HCT116 (cell line): Measurements from ENCODE around the gene NOTO. TPM values are rescaled to one million over a fixed set of nuclear protein-coding genes. Genes with fewer than 3 reads are reported as not detected.

Experiments
- ATAC-seq: fragments of 200-7000 bp; cut with Tn5 transposase; 2 replicates; pipeline ENCODE4 v1.9.1; 2020; ENCODE audit warnings: mild to moderate bottlenecking, moderate library complexity
- BruUV-seq: library from RNA; stranded (reverse); fragments of 400-500 nt; replicated peaks from 2 replicates; lab custom pipeline; 2021; lab: Mats Ljungman, UMichigan
- CTCF ChIA-PET: fragments of 300-600 bp; sonication (Branson Sonifier 250); formaldehyde crosslinking; loops from one replicate; lab custom pipeline; 2021; ENCODE audit warnings: antibody characterized with exemption; lab: Charles Lee
- POLR2A ChIA-PET: fragments of 300-600, 350-600 bp; sonication (Branson Sonifier 250); formaldehyde crosslinking; loops from one replicate; lab custom pipeline; 2021; ENCODE audit warnings: antibody characterized with exemption; lab: Charles Lee
- RAD21 ChIA-PET, 2 experiments: fragments of 300-600 bp; sonication (Branson Sonifier 250); formaldehyde crosslinking; loops; one replicate each; lab custom pipeline; 2023; ENCODE audit warnings: low total read pairs in 2 of 2; ENCODE audit not compliant: uncharacterized antibody in 2 of 2, unreplicated experiment in 2 of 2, low non-redundant PET in 1 of 2; lab: Charles Lee
- DNase-seq: peaks from one replicate; pipeline ENCODE4 v3.0.0-alpha.2; 2010; ENCODE audit warnings: low read depth, low spot score
- H2AFZ ChIP-seq: fragments of 200-600 bp; shearing (Covaris generic), sonication (generic); 2 replicates; pipeline ENCODE4 v1.6.1; 2017; ENCODE audit warnings: low read depth, mixed run types, mixed read lengths, antibody characterized with exemption, low read length; ENCODE audit not compliant: poor library complexity, severe bottlenecking
- H3K27ac ChIP-seq: 2 replicates; pipeline ENCODE4 v1.5.1; 2012; ENCODE audit warnings: low read depth, low read length
- H3K27me3 ChIP-seq: fragments of 200-600 bp; sonication (generic); 2 replicates; pipeline ENCODE4 v1.6.1; 2016; ENCODE audit warnings: mixed run types, low read length, mixed read lengths; ENCODE audit not compliant: insufficient read depth
- H3K36me3 ChIP-seq, 2 experiments: fragments of 200-500 bp in 1 of 2; fragments of 200-600 bp in 1 of 2; sonication (Bioruptor generic) in 1 of 2; sonication (generic) in 1 of 2; 2 replicates each; pipeline versions ENCODE4 v1.5.1 to v1.6.1; 2014 to 2016; ENCODE audit warnings: low read length in 2 of 2, inconsistent platforms in 1 of 2, mixed read lengths in 1 of 2, mixed run types in 1 of 2; ENCODE audit not compliant: insufficient read depth in 2 of 2, control insufficient read depth in 1 of 2
- H3K4me1 ChIP-seq, 2 experiments: fragments of 200-600 bp in 1 of 2; sonication (generic) in 1 of 2; 2 replicates each; pipeline versions ENCODE4 v1.5.1 to v1.6.1; 2012 to 2017; ENCODE audit warnings: low read length in 2 of 2, inconsistent platforms in 1 of 2, mild to moderate bottlenecking in 1 of 2, mixed read lengths in 1 of 2, mixed run types in 1 of 2, moderate library complexity in 1 of 2; ENCODE audit not compliant: insufficient read depth in 2 of 2, control insufficient read depth in 1 of 2
- H3K4me2 ChIP-seq: fragments of 200-600 bp; sonication (generic); 2 replicates; pipeline ENCODE4 v1.6.1; 2017; ENCODE audit warnings: mixed run types, low read length, mixed read lengths
- H3K4me3 ChIP-seq, 2 experiments: fragments of 200-600 bp in 1 of 2; sonication (generic) in 1 of 2; replicated peaks in 1 of 2; 2 replicates each; pipeline ENCODE4 v1.5.1; 2011 to 2016; ENCODE audit warnings: low read length in 2 of 2, control low read depth in 1 of 2, low read depth in 1 of 2, mild to moderate bottlenecking in 1 of 2, mixed read lengths in 1 of 2, mixed run types in 1 of 2
- H3K79me2 ChIP-seq: fragments of 200-600 bp; sonication (generic); 2 replicates; pipeline ENCODE4 v1.6.1; 2017; ENCODE audit warnings: mild to moderate bottlenecking, mixed run types, low read length, moderate library complexity, mixed read lengths; ENCODE audit not compliant: insufficient read depth
- H3K9ac ChIP-seq: fragments of 200-600 bp; sonication (generic); 2 replicates; pipeline ENCODE4 v1.6.1; 2016; ENCODE audit warnings: low read length, mixed read lengths
- H3K9me2 ChIP-seq: fragments of 200-600 bp; sonication (generic), shearing (Covaris generic); 2 replicates; pipeline ENCODE4 v1.6.1; 2017; ENCODE audit warnings: mixed run types, mild to moderate bottlenecking, moderate library complexity; ENCODE audit not compliant: insufficient read depth
- H3K9me3 ChIP-seq, 2 experiments: fragments of 200-500 bp in 1 of 2; fragments of 200-600 bp in 1 of 2; sonication (Bioruptor generic) in 1 of 2; sonication (generic) in 1 of 2; 2 replicates each; pipeline ENCODE4 v1.6.1; 2014 to 2017; ENCODE audit warnings: low read length in 2 of 2, mixed read lengths in 2 of 2, inconsistent platforms in 1 of 2, low read depth in 1 of 2, mild to moderate bottlenecking in 1 of 2, mixed run types in 1 of 2, moderate library complexity in 1 of 2; ENCODE audit not compliant: control insufficient read depth in 1 of 2, insufficient read depth in 1 of 2
- H4K20me1 ChIP-seq: fragments of 200-600 bp; sonication (generic), shearing (Covaris generic); 2 replicates; pipeline ENCODE4 v1.6.1; 2017; ENCODE audit warnings: mixed run types, mild to moderate bottlenecking, moderate library complexity; ENCODE audit not compliant: insufficient read depth
- CBX3 ChIP-seq: IDR thresholded peaks from 2 replicates; pipeline ENCODE4 v1.6.1; 2012; ENCODE audit warnings: low read depth
- EGR1 ChIP-seq: IDR thresholded peaks from 2 replicates; pipeline ENCODE4 v1.6.1; 2012; ENCODE audit warnings: low read depth
- ELF1 ChIP-seq: IDR thresholded peaks from 2 replicates; pipeline ENCODE4 v1.6.1; 2012; ENCODE audit warnings: low read depth, borderline replicate concordance
- EZH2 ChIP-seq: fragments of 200-600 bp; sonication (generic); IDR thresholded peaks from 2 replicates; pipeline ENCODE4 v1.6.1; 2017; ENCODE audit warnings: antibody characterized with exemption, mixed run types
- EZH2phosphoT487 ChIP-seq: fragments of 200-600 bp; IDR thresholded peaks from 2 replicates; pipeline ENCODE4 v1.6.1; 2018; ENCODE audit warnings: antibody characterized with exemption, borderline replicate concordance
- POLR2A ChIP-seq: IDR thresholded peaks from 2 replicates; pipeline ENCODE4 v1.7.0; 2011; ENCODE audit warnings: borderline replicate concordance; ENCODE audit not compliant: insufficient read depth, insufficient read length; ENCODE audit errors: extremely low read depth
- RAD21 ChIP-seq: IDR thresholded peaks from 2 replicates; pipeline ENCODE4 v1.6.1; 2012; ENCODE audit warnings: low read depth, mild to moderate bottlenecking
- SRF ChIP-seq: IDR thresholded peaks from 2 replicates; pipeline ENCODE4 v1.6.1; 2012; ENCODE audit warnings: low read depth
- TCF7L2 ChIP-seq: IDR thresholded peaks from 2 replicates; pipeline ENCODE4 v1.7.0; 2011; ENCODE audit warnings: borderline replicate concordance, inconsistent platforms; ENCODE audit not compliant: insufficient read depth, insufficient read length; ENCODE audit errors: extremely low read depth
- ZFX ChIP-seq: fragments of 450-650 bp; IDR thresholded peaks from 2 replicates; pipeline ENCODE4 v1.6.1; 2017
- ZNF274 ChIP-seq: fragments of 200-500 bp; sonication (Bioruptor generic); IDR thresholded peaks from 2 replicates; pipeline ENCODE4 v1.6.1; 2014; ENCODE audit warnings: mild to moderate bottlenecking, low read depth, low read length, inconsistent platforms
- intact Hi-C: fragments of 100-400 bp; cut with micrococcal nuclease; formaldehyde crosslinking; loops from 2 replicates; pipeline ENCODE4 v1.10.0; 2022
- total RNA-seq: library from RNA; stranded (reverse); gene quantifications from one replicate; pipeline ENCODE4 v1.2.1, GENCODE V29; 2021; ENCODE audit not compliant: unreplicated experiment
- TF ChIP-seq, protein P1 (sequence below): IDR thresholded peaks from 2 replicates; pipeline ENCODE4 v1.6.1; 2012; ENCODE audit warnings: low read depth
- TF ChIP-seq, protein P2 (sequence below): IDR thresholded peaks from 2 replicates; pipeline ENCODE4 v1.6.1; 2012

NOTO gene
- total RNA-seq, 1 experiment from 2014 or later, result not detected

GRCh38 chr2:73237168-73237567 lies 34.8 kb downstream of the NOTO start (continued):
- no peak for TF ChIP-seq RAD21

DNA sequence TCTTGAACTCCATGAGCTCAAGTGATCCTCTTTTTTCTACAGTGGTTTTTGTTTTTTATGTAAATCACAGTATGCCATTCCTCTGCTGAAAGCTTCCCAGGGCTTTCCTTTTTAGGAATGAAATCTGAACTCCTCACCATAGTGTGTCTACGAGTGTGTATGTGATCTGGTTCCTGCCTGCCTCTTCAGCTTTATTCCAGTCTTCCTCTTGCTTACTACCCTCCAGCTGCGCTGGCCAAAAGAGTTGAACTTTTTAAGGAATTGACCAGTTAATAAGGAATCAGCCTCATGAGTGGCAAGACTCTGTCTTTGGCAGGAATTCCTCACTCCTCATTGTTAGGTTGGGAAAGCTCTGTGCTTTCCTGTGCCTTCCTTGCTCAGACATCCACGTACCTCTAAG lies 35.8 kb downstream of the NOTO start:
- H3K4me2 ChIP-seq, result no peak overlapping the region
- peaks cover 6 to 19% of the 10 kb centered on the region in 2 experiments; a peak in 3 of 4 replicates for H3K4me1 ChIP-seq
- no peak overlapping the region for H3K9ac ChIP-seq
- RAD21 ChIA-PET, result no interaction called here
- TF ChIP-seq SRF, result no peak
- TF ChIP-seq ZFX, result no peak
- no peak for TF ChIP-seq EZH2phosphoT487
- TF ChIP-seq EGR1, result no peak
- TF ChIP-seq, protein P1, sequence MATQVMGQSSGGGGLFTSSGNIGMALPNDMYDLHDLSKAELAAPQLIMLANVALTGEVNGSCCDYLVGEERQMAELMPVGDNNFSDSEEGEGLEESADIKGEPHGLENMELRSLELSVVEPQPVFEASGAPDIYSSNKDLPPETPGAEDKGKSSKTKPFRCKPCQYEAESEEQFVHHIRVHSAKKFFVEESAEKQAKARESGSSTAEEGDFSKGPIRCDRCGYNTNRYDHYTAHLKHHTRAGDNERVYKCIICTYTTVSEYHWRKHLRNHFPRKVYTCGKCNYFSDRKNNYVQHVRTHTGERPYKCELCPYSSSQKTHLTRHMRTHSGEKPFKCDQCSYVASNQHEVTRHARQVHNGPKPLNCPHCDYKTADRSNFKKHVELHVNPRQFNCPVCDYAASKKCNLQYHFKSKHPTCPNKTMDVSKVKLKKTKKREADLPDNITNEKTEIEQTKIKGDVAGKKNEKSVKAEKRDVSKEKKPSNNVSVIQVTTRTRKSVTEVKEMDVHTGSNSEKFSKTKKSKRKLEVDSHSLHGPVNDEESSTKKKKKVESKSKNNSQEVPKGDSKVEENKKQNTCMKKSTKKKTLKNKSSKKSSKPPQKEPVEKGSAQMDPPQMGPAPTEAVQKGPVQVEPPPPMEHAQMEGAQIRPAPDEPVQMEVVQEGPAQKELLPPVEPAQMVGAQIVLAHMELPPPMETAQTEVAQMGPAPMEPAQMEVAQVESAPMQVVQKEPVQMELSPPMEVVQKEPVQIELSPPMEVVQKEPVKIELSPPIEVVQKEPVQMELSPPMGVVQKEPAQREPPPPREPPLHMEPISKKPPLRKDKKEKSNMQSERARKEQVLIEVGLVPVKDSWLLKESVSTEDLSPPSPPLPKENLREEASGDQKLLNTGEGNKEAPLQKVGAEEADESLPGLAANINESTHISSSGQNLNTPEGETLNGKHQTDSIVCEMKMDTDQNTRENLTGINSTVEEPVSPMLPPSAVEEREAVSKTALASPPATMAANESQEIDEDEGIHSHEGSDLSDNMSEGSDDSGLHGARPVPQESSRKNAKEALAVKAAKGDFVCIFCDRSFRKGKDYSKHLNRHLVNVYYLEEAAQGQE, result no peak
- TF ChIP-seq, protein P2, sequence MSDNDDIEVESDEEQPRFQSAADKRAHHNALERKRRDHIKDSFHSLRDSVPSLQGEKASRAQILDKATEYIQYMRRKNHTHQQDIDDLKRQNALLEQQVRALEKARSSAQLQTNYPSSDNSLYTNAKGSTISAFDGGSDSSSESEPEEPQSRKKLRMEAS, result no peak
- TF ChIP-seq EZH2, result no peak
- TF ChIP-seq TCF7L2, result no peak
- TF ChIP-seq CBX3, result no peak
- TF ChIP-seq POLR2A, result no peak
- no peak for TF ChIP-seq ZNF274
- TF ChIP-seq ELF1, result no peak
- TF ChIP-seq, all 23 proteins: peak for 0
- ChIA-PET POLR2A (interaction anchor here (1.0 kb wide), 1 partner anchor 25 kb away, joined by 3 read pairs; no protein-coding TSS in a partner anchor), CTCF (no interaction called here)
- intact Hi-C loops, result loop anchor here (10.0 kb wide), 1 partner anchor 1217 kb away; the partner anchor contains the start of genes INO80B and WBP1
- no TSS peak for BruUV-seq
- Histone ChIP-seq H3K27me3 (no peaks in the 10 kb centered on the region), H4K20me1 (peaks cover 33% of the 10 kb centered on the region; the same call in 1 of the 2 replicates), H2AFZ (no peak overlapping the region), H3K79me2 (peaks cover 93% of the 10 kb centered on the region), H3K27ac (no peak overlapping the region), H3K9me3 (no peaks in the 10 kb centered on the region), H3K4me3 (no peak overlapping the region), H3K36me3 (peaks cover 43 to 53% of the 10 kb centered on the region in 2 experiments), H3K9me2 (no peaks in the 10 kb centered on the region)
- ATAC-seq (no peak), DNase-seq (no peak)
